HG03520 (cell line): ENCODE results near the gene CLEC2D.
"Not testable (repeated sequence)": the region's sequence is repeated elsewhere in the genome, so short reads cannot be mapped to it uniquely, and the experiment has no call there.

Experiments used
- ATAC-seq: cut with Tn5 transposase; IDR thresholded peaks from one replicate; pipeline ENCODE4 v1.9.1; 2021; ENCODE audit warnings: mild to moderate bottlenecking, moderate library complexity; ENCODE audit not compliant: unreplicated experiment

The CLEC2D gene

GRCh38 chr12:9725213-9725870, 55.8 kb downstream of the CLEC2D start:
- ATAC-seq: no peak

GRCh38 chr12:9727813-9728212, 58.3 kb downstream of the CLEC2D start:
- no peak for ATAC-seq

- no peak for ATAC-seq
Observed at GRCh38 chr12:9729082-9729481, 59.6 kb downstream of the CLEC2D start.

DNA sequence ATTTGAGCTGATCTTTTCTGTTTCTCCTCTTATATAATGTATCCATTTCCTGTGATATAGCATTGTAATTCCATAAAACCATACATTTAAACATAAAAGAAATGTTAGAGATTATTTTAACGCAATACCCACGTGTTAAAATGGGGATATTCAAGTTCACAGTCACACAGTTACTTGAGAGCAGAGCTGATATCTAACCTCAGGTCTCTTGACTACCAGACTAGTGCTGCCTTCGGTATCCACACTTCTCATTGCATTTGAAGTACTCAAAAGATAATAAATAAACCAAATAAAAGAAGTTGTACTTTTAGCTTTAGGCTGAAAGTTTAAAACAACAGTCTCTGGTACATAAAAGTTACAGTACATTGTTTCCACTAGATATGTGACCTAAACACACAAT, 60.5 kb downstream of the CLEC2D start:
- no peak for ATAC-seq

DNA sequence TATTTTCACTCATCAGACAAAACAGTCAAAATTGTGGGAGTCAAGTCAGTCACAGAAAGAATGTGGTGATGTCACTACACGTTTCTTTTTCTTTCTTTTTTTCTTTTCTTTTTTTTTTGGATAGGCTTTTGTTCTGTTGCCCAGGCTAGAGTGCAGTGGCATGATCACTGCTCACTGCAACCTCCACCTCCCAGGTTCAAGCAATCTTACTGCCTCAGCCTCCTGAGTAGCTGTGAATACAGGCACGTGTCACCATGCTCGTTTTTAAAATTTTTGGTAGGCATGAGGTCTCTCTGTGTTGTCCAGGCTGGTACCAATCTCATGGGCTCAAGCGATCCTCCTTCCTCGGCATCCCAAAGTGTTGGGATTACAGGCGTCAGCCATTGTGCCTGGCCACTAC, 61.1 kb downstream of the CLEC2D start:
- ATAC-seq: no peak

DNA sequence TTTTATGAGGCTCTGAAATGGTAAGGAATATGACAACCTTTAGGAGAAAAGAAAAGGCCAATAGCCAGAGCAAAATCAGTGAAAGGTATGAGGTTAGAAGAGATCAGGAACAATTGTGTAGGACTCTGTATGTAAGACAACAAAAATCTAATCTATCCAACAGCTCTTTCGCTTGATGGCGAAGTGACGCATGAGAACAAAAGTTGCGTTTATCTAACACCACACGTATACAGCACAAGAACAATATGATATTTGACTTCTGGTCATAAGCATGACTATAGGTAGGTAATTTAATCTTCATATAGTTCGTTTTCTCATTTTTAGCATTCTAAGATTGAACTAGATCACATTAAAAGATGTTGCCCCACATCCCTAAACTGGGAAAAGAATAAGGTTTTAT, 61.9 kb downstream of the CLEC2D start:
- ATAC-seq: no peak

GRCh38 chr12:9731797-9732196, 62.3 kb downstream of the CLEC2D start:
- no peak for ATAC-seq

DNA sequence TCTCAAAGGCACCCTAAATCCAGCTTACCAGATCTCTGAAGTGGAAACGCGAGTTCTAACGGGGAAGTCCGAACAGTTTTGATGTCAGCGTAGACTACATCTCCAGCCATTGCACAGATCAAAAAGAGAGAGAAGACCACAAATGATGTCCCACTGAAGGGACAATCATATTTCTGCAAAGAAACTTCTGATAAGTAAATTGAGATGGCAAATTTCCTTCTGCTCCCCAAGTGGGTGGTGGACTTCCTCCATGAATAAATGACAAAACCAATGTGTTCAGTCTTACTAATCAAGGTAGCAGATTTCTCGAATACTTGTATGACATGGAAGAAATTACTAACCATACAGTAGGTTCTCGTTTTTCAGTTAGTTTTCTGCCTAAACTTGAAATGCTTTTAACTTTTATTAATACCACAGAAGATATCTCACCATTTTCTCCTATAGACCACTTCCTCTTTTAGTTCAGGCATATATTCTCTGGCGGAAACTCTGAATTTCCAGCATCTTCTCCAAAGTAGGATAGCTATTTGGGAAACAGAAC, 63.5 kb downstream of the CLEC2D start, which contains the start of gene CLECL1:
Gene CLECL1, minus strand, starts transcription at position 177 of the 541 bp plus-strand sequence.
- peak; percentile 41 for ATAC-seq

- ATAC-seq: no peak
Observed at GRCh38 chr12:9735601-9736000, 66.1 kb downstream of the CLEC2D start.

DNA sequence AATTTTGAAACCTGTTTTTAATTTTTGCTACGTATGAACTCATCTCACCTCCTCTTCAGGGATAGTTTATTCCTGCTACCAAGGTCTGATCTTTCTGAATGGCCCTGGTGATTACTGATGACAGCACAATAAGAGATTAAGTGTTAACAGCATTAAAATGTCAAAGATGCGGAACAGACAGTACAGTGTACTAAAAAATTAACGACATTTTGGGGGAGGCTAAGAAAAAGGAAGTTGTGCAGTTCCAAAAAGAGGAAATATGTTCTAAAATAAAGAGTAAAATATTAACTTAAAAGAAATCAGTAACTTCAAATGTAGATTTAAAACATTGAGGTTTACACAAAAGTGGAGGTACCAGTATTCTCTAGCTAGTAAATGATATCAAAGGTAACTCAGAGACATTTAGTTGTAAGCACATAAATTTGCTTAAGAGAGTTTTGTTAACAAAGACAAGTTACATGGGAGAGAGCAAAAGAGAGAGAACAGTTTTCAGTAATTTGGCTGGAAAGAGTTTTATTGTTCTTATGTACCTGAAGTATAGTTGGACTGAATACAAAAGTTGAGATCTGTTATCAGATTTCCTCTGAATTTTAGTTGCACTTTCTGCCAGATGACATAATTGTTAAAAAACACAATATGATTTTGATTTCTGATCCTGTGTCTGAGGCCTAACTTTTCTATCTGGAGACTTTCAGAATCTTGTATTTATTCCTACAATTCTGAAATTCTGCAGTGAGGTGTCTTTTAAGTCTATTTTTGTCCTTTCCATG, 67.6 kb downstream of the CLEC2D start:
- no peak for ATAC-seq

DNA sequence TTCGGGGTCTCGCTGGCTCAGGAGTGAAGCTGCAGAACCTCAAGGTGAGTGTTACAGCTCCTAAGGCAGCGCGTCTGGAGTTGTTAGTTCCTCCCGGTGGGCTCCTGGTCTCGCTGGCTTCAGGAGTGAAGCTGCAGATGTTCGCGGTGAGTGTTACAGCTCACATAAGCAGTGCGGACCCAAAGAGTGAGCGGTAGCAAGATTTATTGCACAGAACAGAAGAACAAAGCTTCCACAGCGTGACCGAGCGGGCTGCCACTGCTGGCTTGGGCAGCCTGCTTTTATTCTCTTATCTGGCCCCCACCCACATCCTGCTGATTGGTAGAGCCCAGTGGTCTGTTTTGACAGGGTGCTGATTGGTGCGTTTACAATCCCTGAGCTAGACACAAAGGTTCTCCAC, 69.4 kb downstream of the CLEC2D start:
- ATAC-seq: not testable (repeated sequence)

- not testable (repeated sequence) for ATAC-seq
Observed at GRCh38 chr12:9739404-9740105, 70.0 kb downstream of the CLEC2D start.

DNA sequence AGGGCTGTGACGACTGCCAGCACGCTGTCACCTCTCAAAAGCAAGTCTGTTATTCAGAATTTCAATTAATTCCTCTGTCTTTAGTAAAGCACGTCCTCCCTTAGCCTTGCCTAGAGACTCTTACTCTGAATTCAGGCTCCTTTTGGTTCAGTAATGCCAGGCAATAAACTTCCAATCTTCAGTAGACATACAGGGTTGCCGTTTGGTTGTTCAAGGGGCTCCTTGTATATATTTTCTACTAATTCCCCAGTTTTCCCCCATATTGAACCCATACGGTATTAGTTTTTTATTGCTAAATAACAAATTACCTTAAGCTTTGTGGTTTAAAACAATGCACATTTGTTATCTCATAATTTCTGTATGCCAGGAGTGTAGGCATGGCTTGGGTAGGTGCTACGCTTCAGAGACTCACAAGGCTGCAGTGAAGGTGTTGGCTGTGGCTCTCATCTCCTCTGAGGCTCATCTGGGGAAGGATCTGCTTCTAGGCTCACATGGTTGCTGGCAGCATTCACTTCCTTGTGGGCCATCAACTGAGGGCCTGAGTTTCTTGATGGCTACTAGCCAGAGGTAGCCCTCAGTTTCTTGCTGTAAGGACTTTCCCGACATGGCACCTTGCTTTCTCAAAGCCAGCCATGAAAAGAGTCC, 70.7 kb downstream of the CLEC2D start:
- ATAC-seq: no peak

DNA sequence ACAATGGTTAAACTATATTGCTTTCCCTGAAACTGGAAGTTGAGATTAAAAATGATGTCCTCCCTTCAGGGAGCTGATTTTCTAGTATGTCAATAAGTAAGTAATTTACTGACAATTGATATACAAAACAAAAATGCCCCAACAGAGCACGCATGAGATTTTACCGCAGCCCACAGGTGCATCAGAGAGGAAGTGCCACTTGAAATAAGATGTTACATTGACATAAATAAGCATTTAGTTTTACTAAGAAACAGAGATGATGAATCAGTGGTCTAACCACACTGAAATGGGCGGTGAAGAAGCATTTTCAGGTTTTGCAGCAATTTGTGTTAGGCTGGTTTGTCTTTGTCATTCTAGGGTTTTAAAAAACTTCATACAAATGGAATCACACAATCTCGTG, 72.2 kb downstream of the CLEC2D start:
- peak; percentile 73 for ATAC-seq

- ATAC-seq: no peak
Observed at GRCh38 chr12:9742661-9743060, 73.1 kb downstream of the CLEC2D start.

DNA sequence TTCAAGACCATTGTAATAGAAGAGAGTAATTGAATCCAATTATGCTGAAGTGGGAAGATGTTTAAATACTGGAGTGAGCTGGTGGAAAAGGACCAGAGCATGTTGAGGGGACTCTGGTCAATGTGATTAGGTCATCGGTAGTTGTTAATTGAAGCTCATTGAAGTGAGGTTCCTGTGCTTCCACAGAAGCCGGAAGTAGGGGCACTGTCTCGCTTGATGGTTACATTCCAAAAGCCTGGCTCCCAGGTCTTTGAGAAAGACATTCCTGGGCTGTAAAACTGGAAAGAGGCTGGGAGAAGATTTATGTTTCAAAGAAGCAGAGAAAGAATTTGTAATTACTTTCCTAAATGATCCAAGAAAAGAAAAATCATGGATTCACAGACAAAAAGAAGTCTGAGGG, 75.7 kb downstream of the CLEC2D start:
- ATAC-seq: no peak
